ENCODE results near the gene CD244. TPM values are rescaled to one million over a fixed set of nuclear protein-coding genes. Genes with fewer than 3 reads are reported as not detected.

Gene CD244
- total RNA-seq, 1 experiment from 2014 or later: not detected

- DNase-seq: no peak
- peaks cover 3% of the 10 kb centered on the region for H3K9me3 Mint-ChIP-seq (ENCODE audit: low read depth, unreplicated experiment)
- H3K27me3 Mint-ChIP-seq (ENCODE audit: unreplicated experiment): no peaks in the 10 kb centered on the region
- no peaks in the 10 kb centered on the region for H3K36me3 Mint-ChIP-seq (ENCODE audit: insufficient read depth, unreplicated experiment)
- TF ChIP-seq CTCF (IDR thresholded peaks at IDR 0.05; ENCODE audit: unreplicated experiment): no peak
- BruUV-seq (replicated peaks): no TSS peak
- peaks cover 7% of the 10 kb centered on the region for H3K4me1 Mint-ChIP-seq (ENCODE audit: low read depth, unreplicated experiment)
- no peak overlapping the region for H3K4me3 Mint-ChIP-seq (ENCODE audit: low read depth, unreplicated experiment)
- CTCF ChIA-PET: interaction anchor here (0.6 kb wide), 2 partner anchors 20 to 68 kb away, joined by 3 to 6 read pairs; no protein-coding TSS in a partner anchor
- H3K27ac Mint-ChIP-seq (ENCODE audit: unreplicated experiment): no peak overlapping the region
- intact Hi-C loops (cut with micrococcal nuclease; ENCODE audit: unreplicated experiment): loop anchor here (2.0 kb wide), 2 partner anchors 25 kb away; no protein-coding TSS in a partner anchor
Observed at GRCh38 chr1:160806109-160806665, 56.5 kb downstream of the CD244 start.

- no peak overlapping the region for H3K27ac Mint-ChIP-seq (ENCODE audit: unreplicated experiment)
- H3K4me1 Mint-ChIP-seq (ENCODE audit: low read depth, unreplicated experiment): no peaks in the 10 kb centered on the region
- H3K4me3 Mint-ChIP-seq (ENCODE audit: low read depth, unreplicated experiment): no peak overlapping the region
- CTCF ChIA-PET: no interaction called here
- intact Hi-C loops (cut with micrococcal nuclease; ENCODE audit: unreplicated experiment): no loop called here
- H3K9me3 Mint-ChIP-seq (ENCODE audit: low read depth, unreplicated experiment): peaks cover 3% of the 10 kb centered on the region
- no peaks in the 10 kb centered on the region for H3K36me3 Mint-ChIP-seq (ENCODE audit: insufficient read depth, unreplicated experiment)
- no peak for TF ChIP-seq CTCF (IDR thresholded peaks at IDR 0.05; ENCODE audit: unreplicated experiment)
- DNase-seq: no peak
- BruUV-seq (replicated peaks): no TSS peak
- H3K27me3 Mint-ChIP-seq (ENCODE audit: unreplicated experiment): no peaks in the 10 kb centered on the region
Observed at GRCh38 chr1:160801836-160802580, 60.7 kb downstream of the CD244 start.

- intact Hi-C loops (cut with micrococcal nuclease; ENCODE audit: unreplicated experiment): no loop called here
- no peak for TF ChIP-seq CTCF (IDR thresholded peaks at IDR 0.05; ENCODE audit: unreplicated experiment)
- peaks cover 3% of the 10 kb centered on the region for H3K9me3 Mint-ChIP-seq (ENCODE audit: low read depth, unreplicated experiment)
Observed at GRCh38 chr1:160800645-160801408, 61.9 kb downstream of the CD244 start.

GRCh38 chr1:160800142-160800541 lies 62.5 kb downstream of the CD244 start:
- BruUV-seq (replicated peaks): no TSS peak
- Mint-ChIP-seq H3K27me3 (ENCODE audit: unreplicated experiment) (no peaks in the 10 kb centered on the region), H3K27ac (ENCODE audit: unreplicated experiment) (no peak overlapping the region), H3K9me3 (ENCODE audit: low read depth, unreplicated experiment) (no peaks in the 10 kb centered on the region), H3K36me3 (ENCODE audit: insufficient read depth, unreplicated experiment) (no peaks in the 10 kb centered on the region), H3K4me3 (ENCODE audit: low read depth, unreplicated experiment) (no peak overlapping the region), H3K4me1 (ENCODE audit: low read depth, unreplicated experiment) (no peaks in the 10 kb centered on the region)
- TF ChIP-seq CTCF (IDR thresholded peaks at IDR 0.05; ENCODE audit: unreplicated experiment): no peak
- intact Hi-C loops (cut with micrococcal nuclease; ENCODE audit: unreplicated experiment): no loop called here
- CTCF ChIA-PET: no interaction called here
- DNase-seq: no peak

More at GRCh38 chr1:160800645-160801408, 61.9 kb downstream of the CD244 start:
- no peaks in the 10 kb centered on the region for H3K36me3 Mint-ChIP-seq (ENCODE audit: insufficient read depth, unreplicated experiment)
- DNase-seq: no peak
- BruUV-seq (replicated peaks): no TSS peak
- CTCF ChIA-PET: no interaction called here
- H3K27me3 Mint-ChIP-seq (ENCODE audit: unreplicated experiment): no peaks in the 10 kb centered on the region
- H3K4me3 Mint-ChIP-seq (ENCODE audit: low read depth, unreplicated experiment): no peak overlapping the region
- H3K4me1 Mint-ChIP-seq (ENCODE audit: low read depth, unreplicated experiment): no peaks in the 10 kb centered on the region
- H3K27ac Mint-ChIP-seq (ENCODE audit: unreplicated experiment): no peak overlapping the region
